Endothelial cell of umbilical vein (primary cell): Measurements from ENCODE around the gene TBC1D5. TPM values are rescaled to one million over a fixed set of nuclear protein-coding genes. Genes with fewer than 3 reads are reported as not detected.
A peak's percentile ranks its signal among the peaks of the same experiment; 100 is the strongest.

Experiments
- BruUV-seq: library from RNA; stranded (reverse); fragments of 400-500 nt; replicated peaks from 2 replicates; lab custom pipeline; 2021; lab: Mats Ljungman, UMichigan
- CTCF ChIA-PET: fragments of 300-600, 350-600 bp; sonication (Branson Sonifier 250); formaldehyde crosslinking; loops from one replicate; lab custom pipeline; 2021; ENCODE audit warnings: antibody characterized with exemption, inconsistent platforms; lab: Charles Lee
- POLR2A ChIA-PET: fragments of 300-600, 350-600 bp; sonication (Branson Sonifier 250); formaldehyde crosslinking; loops from one replicate; lab custom pipeline; 2021; ENCODE audit warnings: antibody characterized with exemption, inconsistent platforms; lab: Charles Lee
- DNase-seq: peaks from one replicate; pipeline ENCODE4 v3.0.0-alpha.2; 2011; ENCODE audit warnings: low read depth, low spot score
- FAIRE-seq: peaks from 2 replicates; lab custom pipeline; 2011; peaks lifted over from hg19 to GRCh38; lab: Jason Lieb, UNC
- H2AFZ ChIP-seq: 2 replicates; pipeline ENCODE4 v1.6.0; 2012; ENCODE audit warnings: low read depth, low read length, control low read depth, inconsistent platforms
- H3K27ac ChIP-seq: 2 replicates; pipeline ENCODE4 v1.5.1; 2011; ENCODE audit warnings: low read depth, mild to moderate bottlenecking, control low read depth, low read length, moderate library complexity; ENCODE audit not compliant: insufficient read depth
- H3K27me3 ChIP-seq, 2 experiments: 2 replicates each; pipeline versions ENCODE4 v1.6.0 to v1.6.1; 2011; ENCODE audit warnings: low read length in 2 of 2, mixed read lengths in 1 of 2; ENCODE audit not compliant: control insufficient read depth in 2 of 2, insufficient read depth in 2 of 2
- H3K36me3 ChIP-seq, 2 experiments: 2 replicates in 1 of 2; 3 replicates in 1 of 2; pipeline ENCODE4 v1.5.1; 2011; ENCODE audit warnings: low read length in 2 of 2, mild to moderate bottlenecking in 1 of 2, moderate library complexity in 1 of 2; ENCODE audit not compliant: control insufficient read depth in 2 of 2, insufficient read depth in 2 of 2; ENCODE audit errors: extremely low read depth in 1 of 2
- H3K4me1 ChIP-seq: 3 replicates; pipeline ENCODE4 v1.5.1; 2011; ENCODE audit warnings: mild to moderate bottlenecking, low read length; ENCODE audit not compliant: control insufficient read depth, insufficient read depth; ENCODE audit errors: extremely low read depth
- H3K4me2 ChIP-seq: 2 replicates; pipeline ENCODE4 v1.6.1; 2011; ENCODE audit warnings: low read length, control low read depth, mixed read lengths; ENCODE audit not compliant: insufficient read depth
- H3K4me3 ChIP-seq, 3 experiments: fragments of 200-600 bp in 1 of 3; sonication (generic), shearing (Covaris generic) in 1 of 3; replicated peaks in 1 of 3; 2 replicates each; pipeline ENCODE4 v1.5.1; 2011 to 2016; ENCODE audit warnings: control low read depth in 3 of 3, low read length in 3 of 3, mild to moderate bottlenecking in 2 of 3, inconsistent platforms in 1 of 3, low read depth in 1 of 3, moderate library complexity in 1 of 3; ENCODE audit not compliant: insufficient read depth in 1 of 3
- H3K79me2 ChIP-seq: 2 replicates; pipeline ENCODE4 v1.6.0; 2012; ENCODE audit warnings: low read length, inconsistent platforms; ENCODE audit not compliant: control insufficient read depth, insufficient read depth
- H3K9ac ChIP-seq: replicated peaks from 2 replicates; pipeline ENCODE3; 2011; ENCODE audit warnings: low read length, control low read depth; ENCODE audit not compliant: insufficient read depth; ENCODE audit errors: extremely low read depth
- H3K9me1 ChIP-seq: replicated peaks from 3 replicates; pipeline ENCODE4 v1.6.0; 2011; ENCODE audit warnings: mild to moderate bottlenecking, low read length; ENCODE audit not compliant: control insufficient read depth, insufficient read depth; ENCODE audit errors: extremely low read depth
- H3K9me3 ChIP-seq: replicated peaks from 2 replicates; pipeline ENCODE4 v1.5.1; 2012; ENCODE audit warnings: low read length, inconsistent platforms; ENCODE audit not compliant: control insufficient read depth, insufficient read depth
- H4K20me1 ChIP-seq: replicated peaks from 2 replicates; pipeline ENCODE3; 2011; ENCODE audit warnings: mild to moderate bottlenecking, low read length; ENCODE audit not compliant: control insufficient read depth, insufficient read depth; ENCODE audit errors: extremely low read depth
- FOS ChIP-seq: IDR thresholded peaks from 2 replicates; pipeline ENCODE4 v1.6.1; 2011; ENCODE audit warnings: mild to moderate bottlenecking, low read length, moderate library complexity, borderline replicate concordance; ENCODE audit not compliant: insufficient read depth
- GATA2 ChIP-seq: IDR thresholded peaks from 2 replicates; pipeline ENCODE4 v1.7.0; 2011; ENCODE audit warnings: low read depth, mild to moderate bottlenecking, moderate library complexity, mixed read lengths, low read length; ENCODE audit not compliant: insufficient read length, insufficient read depth
- JUN ChIP-seq: IDR thresholded peaks from 2 replicates; pipeline ENCODE4 v1.6.1; 2011; ENCODE audit warnings: borderline replicate concordance, low read depth; ENCODE audit not compliant: insufficient read length, insufficient read depth
- MYC ChIP-seq: IDR thresholded peaks from one replicate; pipeline ENCODE4 v1.6.1; 2011; ENCODE audit warnings: mild to moderate bottlenecking, low read depth, low read length
- POLR2A ChIP-seq: IDR thresholded peaks from 2 replicates; pipeline ENCODE4 v1.6.1; 2012; ENCODE audit warnings: low read depth, mild to moderate bottlenecking, control low read depth, low read length
- dilution Hi-C: fragments of 300-500 bp; cut with MboI; formaldehyde crosslinking; loops from one replicate; pipeline ENCODE4 v1.15.0; 2019; ENCODE audit warnings: low sequenced_read_pairs; ENCODE audit not compliant: extremely low pct_ligation_motif_present
- intact Hi-C: fragments of 100-400 bp; cut with micrococcal nuclease; formaldehyde crosslinking; loops from one replicate; pipeline ENCODE4 v1.10.0; 2022
- polyA plus RNA-seq, 4 experiments: library from polyadenylated mRNA; depleted of rRNA in 3 of 4; stranded (reverse) in 3 of 4; unstranded in 1 of 4; fragments of >200 nt; gene quantifications; 2 replicates each; pipeline versions ENCODE4 v1.2.1 to v1.2.3, GENCODE V29; 2011 to 2012; ENCODE audit warnings: missing spikeins in 1 of 4
- total RNA-seq: library from RNA; stranded (reverse); gene quantifications from 2 replicates; pipeline ENCODE4 v1.2.3, GENCODE V29; 2021
- TF ChIP-seq, protein P1 (sequence below), 2 donors: IDR thresholded peaks; 1 replicate in 1 of 2; 2 replicates in 1 of 2; pipeline ENCODE4 v1.5.1; 2011; ENCODE audit warnings: low read length in 2 of 2, mild to moderate bottlenecking in 2 of 2, moderate library complexity in 2 of 2, control low read depth in 1 of 2, inconsistent platforms in 1 of 2, low read depth in 1 of 2; ENCODE audit not compliant: insufficient read depth in 1 of 2; ENCODE audit errors: extremely low read depth in 1 of 2
- TF ChIP-seq, protein P2 (sequence below): IDR thresholded peaks from 2 replicates; pipeline ENCODE4 v1.6.1; 2011; ENCODE audit not compliant: insufficient read depth, insufficient read length

The TBC1D5 gene
- total and polyA plus RNA-seq, 2 donors (not counting 3 experiments of a cell fraction or from before 2014, with no cell fraction given): 17.5 to 44.7 TPM

DNA sequence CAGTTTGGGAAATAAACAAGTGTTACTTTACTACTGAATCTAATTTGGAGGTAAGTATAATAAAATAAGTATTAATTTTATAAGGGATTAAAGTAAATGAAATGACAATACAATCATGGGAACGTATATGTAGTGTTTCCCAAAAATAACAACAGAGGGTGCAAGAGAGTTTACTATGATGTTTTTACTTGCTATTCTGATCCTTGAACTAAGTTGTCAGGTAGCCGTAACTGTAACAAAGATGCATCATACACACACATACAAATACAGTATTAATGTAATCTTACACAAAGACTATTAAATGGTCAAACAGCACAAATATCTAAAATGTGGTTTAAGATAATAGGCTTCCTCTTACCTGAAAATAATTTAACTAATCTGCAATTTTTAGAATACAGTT is 311.4 kb downstream of the TBC1D5 start:
- Histone ChIP-seq H2AFZ (no peak overlapping the region), H3K4me2 (no peak overlapping the region), H3K9me1 (no peaks in the 10 kb centered on the region), H3K27me3 (no peaks in the 10 kb centered on the region), H3K9me3 (no peaks in the 10 kb centered on the region), H3K27ac (no peak overlapping the region), H3K4me3 (no peak overlapping the region), H3K9ac (no peak overlapping the region), H4K20me1 (no peaks in the 10 kb centered on the region), H3K36me3 (no peaks in the 10 kb centered on the region), H3K4me1 (no peaks in the 10 kb centered on the region), H3K79me2 (no peaks in the 10 kb centered on the region)
- no peak for FAIRE-seq
- ChIA-PET POLR2A (no interaction called here), CTCF (interaction anchor here (1.0 to 7.7 kb wide), 5 partner anchors 10 to 410 kb away, joined by 3 to 152 read pairs (median 7); no protein-coding TSS in a partner anchor)
- dilution Hi-C loops: loop anchor here (25.0 kb wide), 1 partner anchor 406 kb away; no protein-coding TSS in a partner anchor
- no peak for TF ChIP-seq FOS
- TF ChIP-seq, protein P1, sequence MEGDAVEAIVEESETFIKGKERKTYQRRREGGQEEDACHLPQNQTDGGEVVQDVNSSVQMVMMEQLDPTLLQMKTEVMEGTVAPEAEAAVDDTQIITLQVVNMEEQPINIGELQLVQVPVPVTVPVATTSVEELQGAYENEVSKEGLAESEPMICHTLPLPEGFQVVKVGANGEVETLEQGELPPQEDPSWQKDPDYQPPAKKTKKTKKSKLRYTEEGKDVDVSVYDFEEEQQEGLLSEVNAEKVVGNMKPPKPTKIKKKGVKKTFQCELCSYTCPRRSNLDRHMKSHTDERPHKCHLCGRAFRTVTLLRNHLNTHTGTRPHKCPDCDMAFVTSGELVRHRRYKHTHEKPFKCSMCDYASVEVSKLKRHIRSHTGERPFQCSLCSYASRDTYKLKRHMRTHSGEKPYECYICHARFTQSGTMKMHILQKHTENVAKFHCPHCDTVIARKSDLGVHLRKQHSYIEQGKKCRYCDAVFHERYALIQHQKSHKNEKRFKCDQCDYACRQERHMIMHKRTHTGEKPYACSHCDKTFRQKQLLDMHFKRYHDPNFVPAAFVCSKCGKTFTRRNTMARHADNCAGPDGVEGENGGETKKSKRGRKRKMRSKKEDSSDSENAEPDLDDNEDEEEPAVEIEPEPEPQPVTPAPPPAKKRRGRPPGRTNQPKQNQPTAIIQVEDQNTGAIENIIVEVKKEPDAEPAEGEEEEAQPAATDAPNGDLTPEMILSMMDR (IDR thresholded peaks at IDR 0.05; ENCODE audit: extremely low read depth in 1 of 2, insufficient read depth in 1 of 2, low read depth in 1 of 2, low read length in 2 of 2): peak in 1 of 2 donors; percentile 14
- BruUV-seq: no TSS peak
- peak; percentile 49 for DNase-seq
- intact Hi-C loops: loop anchor here (1.0 to 10.0 kb wide), 2 partner anchors 214 to 410 kb away; no protein-coding TSS in a partner anchor

DNA sequence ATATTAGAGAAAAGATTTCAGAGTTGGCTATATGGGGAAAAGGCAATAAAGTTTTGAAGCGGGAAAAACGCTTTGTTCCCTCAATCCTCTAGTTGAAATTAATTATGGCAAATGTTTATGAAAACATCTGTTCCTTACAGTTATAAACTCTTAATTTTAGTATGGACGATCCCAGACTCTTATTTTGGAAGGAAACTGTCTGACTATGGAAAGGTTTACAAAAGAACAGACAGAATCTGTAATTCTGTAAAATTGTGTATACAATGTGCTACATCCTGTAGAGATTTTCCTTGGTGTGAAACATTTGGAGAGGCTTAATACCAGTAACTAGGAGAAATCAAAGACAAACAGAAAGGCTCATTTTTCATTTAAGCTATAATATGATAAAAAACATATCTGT is 311.8 kb downstream of the TBC1D5 start:
- no TSS peak for BruUV-seq
- Histone ChIP-seq H3K79me2 (no peaks in the 10 kb centered on the region), H3K4me3 (no peak overlapping the region), H3K9me3 (no peaks in the 10 kb centered on the region), H3K27ac (no peak overlapping the region), H3K4me1 (no peaks in the 10 kb centered on the region), H4K20me1 (no peaks in the 10 kb centered on the region), H3K9ac (no peak overlapping the region), H3K9me1 (no peaks in the 10 kb centered on the region), H2AFZ (no peak overlapping the region), H3K27me3 (no peaks in the 10 kb centered on the region), H3K36me3 (no peaks in the 10 kb centered on the region), H3K4me2 (no peak overlapping the region)
- dilution Hi-C loops: loop anchor here (25.0 kb wide), 1 partner anchor 407 kb away; no protein-coding TSS in a partner anchor
- DNase-seq (no peak), FAIRE-seq (no peak)
- TF ChIP-seq, protein P1 (IDR thresholded peaks at IDR 0.05; ENCODE audit: extremely low read depth in 1 of 2, insufficient read depth in 1 of 2, low read depth in 1 of 2, low read length in 2 of 2): no peak
- TF ChIP-seq FOS (no peak), MYC (no peak), GATA2 (no peak), POLR2A (no peak), JUN (no peak)
- TF ChIP-seq, protein P2, sequence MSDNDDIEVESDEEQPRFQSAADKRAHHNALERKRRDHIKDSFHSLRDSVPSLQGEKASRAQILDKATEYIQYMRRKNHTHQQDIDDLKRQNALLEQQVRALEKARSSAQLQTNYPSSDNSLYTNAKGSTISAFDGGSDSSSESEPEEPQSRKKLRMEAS: no peak
- ChIA-PET POLR2A (no interaction called here), CTCF (interaction anchor here (1.0 to 7.7 kb wide), 5 partner anchors 9 to 411 kb away, joined by 3 to 152 read pairs (median 7); no protein-coding TSS in a partner anchor)
- intact Hi-C loops: loop anchor here (10.0 kb wide), 1 partner anchor 214 kb away; no protein-coding TSS in a partner anchor
